Gastroesophageal sphincter (tissue), 4 donors: ENCODE results near the gene COL15A1. TPM values are rescaled to one million over a fixed set of nuclear protein-coding genes. Genes with fewer than 3 reads are reported as not detected.

Experiments used
- ATAC-seq: fragments of 150-250 bp; one replicate; pipeline ENCODE4 v1.9.1; 2016; ENCODE audit warnings: mild to moderate bottlenecking, moderate library complexity
- H3K27ac ChIP-seq, 4 donors: fragments of 200-600 bp; sonication (generic) in 3 of 4; 1 replicate in 3 of 4; 2 replicates in 1 of 4; pipeline ENCODE4 v1.5.1; 2016 to 2019
- H3K27me3 ChIP-seq: fragments of 200-600 bp; sonication (generic); one replicate; pipeline ENCODE4 v1.5.1; 2019
- H3K36me3 ChIP-seq, 2 donors: fragments of 200-600 bp; sonication (generic); one replicate each; pipeline ENCODE4 v1.5.1; 2019; ENCODE audit warnings: control low read depth in 1 of 2
- H3K4me1 ChIP-seq, 3 donors: fragments of 200-600 bp; sonication (generic); 1 replicate in 2 of 3; 2 replicates in 1 of 3; pipeline ENCODE4 v1.5.1; 2016 to 2019; ENCODE audit warnings: control low read depth in 2 of 3
- H3K4me3 ChIP-seq, 2 donors: fragments of 200-600 bp; sonication (generic); one replicate each; pipeline ENCODE4 v1.5.1; 2019; ENCODE audit warnings: mild to moderate bottlenecking in 1 of 2, moderate library complexity in 1 of 2
- H3K9me3 ChIP-seq, 3 donors: fragments of 200-600 bp; sonication (generic); one replicate each; pipeline ENCODE4 v1.5.1; 2017 to 2019; ENCODE audit warnings: control low read depth in 2 of 3
- EP300 ChIP-seq: sonication (generic); formaldehyde crosslinking; IDR thresholded peaks from one replicate; pipeline ENCODE4 v1.6.1; 2017; ENCODE audit warnings: antibody characterized with exemption, mild to moderate bottlenecking
- POLR2A ChIP-seq, 2 donors: fragments of 450-650 bp; IDR thresholded peaks; one replicate each; pipeline ENCODE4 v1.6.1; 2017; ENCODE audit warnings: antibody characterized with exemption in 2 of 2, mild to moderate bottlenecking in 2 of 2, moderate library complexity in 1 of 2
- POLR2AphosphoS5 ChIP-seq: sonication (generic); formaldehyde crosslinking; IDR thresholded peaks from one replicate; pipeline ENCODE4 v1.6.1; 2017; ENCODE audit warnings: antibody characterized with exemption
- WGBS, 2 donors: methylation state at CpG; one replicate each; pipeline ENCODE4 v1.1.5; 2018; ENCODE audit warnings: low coverage in 1 of 2; 5-methylcytosine and 5-hydroxymethylcytosine counted together
- total RNA-seq, 4 donors: library from RNA; depleted of rRNA; stranded (reverse); fragments of >200 nt; gene quantifications; one replicate each; pipeline ENCODE4 v1.1.0, GENCODE V29; 2016
- TF ChIP-seq, protein P1 (sequence below), 4 experiments: fragments of 200-600 bp in 2 of 4; fragments of 450-650 bp in 2 of 4; sonication (generic) in 1 of 4; IDR thresholded peaks; one replicate each; pipeline ENCODE4 v1.5.1; 2017 to 2019; ENCODE audit warnings: antibody characterized with exemption in 4 of 4, mild to moderate bottlenecking in 2 of 4, moderate library complexity in 2 of 4

The COL15A1 gene
- total RNA-seq, 4 donors from 2014 or later, result 80.5 to 256 (median 97.2) TPM

DNA sequence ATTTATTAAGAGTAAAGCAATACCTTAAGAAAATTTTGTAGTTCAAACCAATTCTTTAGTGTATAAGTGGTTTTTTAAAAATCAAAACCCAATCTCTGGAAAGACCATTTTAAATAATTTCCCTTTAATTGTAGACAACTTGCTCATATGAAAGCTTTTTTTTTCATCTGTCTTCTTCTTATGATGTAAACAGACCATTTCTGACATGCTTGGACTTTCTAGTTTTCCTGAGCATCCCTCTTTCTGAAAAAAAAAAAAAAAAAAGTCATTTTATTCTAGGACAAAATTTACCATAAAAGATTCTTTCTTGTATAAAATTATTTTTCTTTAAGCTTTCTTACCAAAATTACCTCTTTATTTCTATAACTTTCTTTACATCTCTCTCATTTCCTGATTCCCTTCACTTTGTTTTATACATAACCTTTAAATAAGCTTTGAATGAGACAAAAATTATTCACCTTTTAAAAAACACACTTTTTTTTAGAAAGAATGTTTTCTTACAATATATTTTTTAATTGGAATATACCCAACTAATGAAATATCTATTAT, 67.5 kb downstream of the COL15A1 start:
- peaks cover 0 to 51% of the 10 kb centered on the region in 2 donors for H3K36me3 ChIP-seq

DNA sequence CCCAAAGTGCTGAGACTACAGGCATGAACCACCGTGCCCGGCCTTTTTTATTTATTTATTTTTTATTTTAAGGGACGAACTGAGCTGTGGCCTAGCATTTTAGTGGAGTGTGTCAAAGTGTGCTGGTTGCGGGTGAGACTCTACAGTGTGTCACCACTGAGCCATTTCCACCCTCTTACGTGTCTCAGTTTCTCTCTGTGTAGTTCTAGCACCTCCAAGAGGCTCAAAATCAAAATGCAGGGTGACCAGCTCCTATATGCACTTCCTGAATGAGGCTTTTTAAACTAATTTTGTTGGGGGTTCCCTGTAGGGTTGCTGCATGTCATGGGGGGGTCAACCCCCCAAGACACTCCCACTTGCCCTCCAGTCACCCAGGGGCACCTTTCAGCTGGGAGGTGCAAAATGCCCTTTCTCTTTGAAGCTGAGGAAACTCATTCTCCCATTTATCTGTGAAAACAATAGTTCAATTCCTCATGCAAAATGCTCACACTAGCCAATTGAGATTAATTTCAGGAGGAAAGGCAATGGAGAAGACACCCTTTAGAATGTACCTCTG, 69.3 kb downstream of the COL15A1 start:
- H3K9me3 ChIP-seq, result no peaks in the 10 kb centered on the region
- no peak overlapping the region for H3K4me3 ChIP-seq
- H3K27ac ChIP-seq, result no peak overlapping the region
- no peak for ATAC-seq
- no peaks in the 10 kb centered on the region for H3K27me3 ChIP-seq
- WGBS, 2 donors, result 81 to 100% methylated on average over 2 to 5 of the region's 5 CpGs
- no peaks in the 10 kb centered on the region for H3K4me1 ChIP-seq
- H3K36me3 ChIP-seq, result peaks cover 0 to 55% of the 10 kb centered on the region in 2 donors
- no peak for TF ChIP-seq POLR2AphosphoS5
- TF ChIP-seq, protein P1, sequence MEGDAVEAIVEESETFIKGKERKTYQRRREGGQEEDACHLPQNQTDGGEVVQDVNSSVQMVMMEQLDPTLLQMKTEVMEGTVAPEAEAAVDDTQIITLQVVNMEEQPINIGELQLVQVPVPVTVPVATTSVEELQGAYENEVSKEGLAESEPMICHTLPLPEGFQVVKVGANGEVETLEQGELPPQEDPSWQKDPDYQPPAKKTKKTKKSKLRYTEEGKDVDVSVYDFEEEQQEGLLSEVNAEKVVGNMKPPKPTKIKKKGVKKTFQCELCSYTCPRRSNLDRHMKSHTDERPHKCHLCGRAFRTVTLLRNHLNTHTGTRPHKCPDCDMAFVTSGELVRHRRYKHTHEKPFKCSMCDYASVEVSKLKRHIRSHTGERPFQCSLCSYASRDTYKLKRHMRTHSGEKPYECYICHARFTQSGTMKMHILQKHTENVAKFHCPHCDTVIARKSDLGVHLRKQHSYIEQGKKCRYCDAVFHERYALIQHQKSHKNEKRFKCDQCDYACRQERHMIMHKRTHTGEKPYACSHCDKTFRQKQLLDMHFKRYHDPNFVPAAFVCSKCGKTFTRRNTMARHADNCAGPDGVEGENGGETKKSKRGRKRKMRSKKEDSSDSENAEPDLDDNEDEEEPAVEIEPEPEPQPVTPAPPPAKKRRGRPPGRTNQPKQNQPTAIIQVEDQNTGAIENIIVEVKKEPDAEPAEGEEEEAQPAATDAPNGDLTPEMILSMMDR (IDR thresholded peaks at IDR 0.05), result peak in 3 of 4 experiments; percentile 22 to 46 (median 35)

More for the DNA sequence above, 67.5 kb downstream of the COL15A1 start:
- no peak for TF ChIP-seq POLR2AphosphoS5
- no peak for TF ChIP-seq POLR2A (IDR thresholded peaks at IDR 0.05)
- TF ChIP-seq EP300, result no peak
- TF ChIP-seq, protein P1 (IDR thresholded peaks at IDR 0.05), result no peak
- Histone ChIP-seq H3K27me3 (no peaks in the 10 kb centered on the region), H3K4me1 (no peaks in the 10 kb centered on the region), H3K27ac (no peak overlapping the region), H3K4me3 (no peak overlapping the region), H3K9me3 (no peaks in the 10 kb centered on the region)
- no peak for ATAC-seq

DNA sequence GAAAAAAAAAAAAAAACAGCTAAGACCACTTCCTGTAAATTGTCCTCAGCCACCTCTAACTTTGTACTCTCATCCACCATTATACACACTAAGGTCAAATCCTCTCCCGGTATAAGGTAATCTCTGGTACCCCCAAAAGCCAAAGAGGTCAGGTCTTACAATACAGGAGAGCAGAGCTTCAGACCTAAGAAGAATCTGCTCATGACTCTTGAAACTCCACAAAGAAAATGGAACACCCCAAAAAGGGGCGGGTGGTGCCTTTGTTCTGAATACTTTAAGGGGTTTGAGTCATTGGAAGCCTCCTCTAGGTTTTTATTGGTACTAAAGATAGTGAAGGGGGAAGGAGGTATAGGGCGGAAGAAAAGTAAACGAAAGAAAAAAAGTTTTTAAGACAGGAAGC, 69.8 kb downstream of the COL15A1 start:
- TF ChIP-seq EP300 (no peak), POLR2A (IDR thresholded peaks at IDR 0.05) (no peak), POLR2AphosphoS5 (no peak)
- TF ChIP-seq, protein P1 (IDR thresholded peaks at IDR 0.05), result no peak
- Histone ChIP-seq H3K4me3 (no peak overlapping the region), H3K4me1 (no peaks in the 10 kb centered on the region), H3K9me3 (no peaks in the 10 kb centered on the region), H3K27ac (no peak overlapping the region), H3K36me3 (peaks cover 0 to 60% of the 10 kb centered on the region in 2 donors), H3K27me3 (no peaks in the 10 kb centered on the region)
- WGBS, 2 donors, result 60 to 72% methylated on average over 2 to 4 of the region's 4 CpGs
- ATAC-seq, result no peak

DNA sequence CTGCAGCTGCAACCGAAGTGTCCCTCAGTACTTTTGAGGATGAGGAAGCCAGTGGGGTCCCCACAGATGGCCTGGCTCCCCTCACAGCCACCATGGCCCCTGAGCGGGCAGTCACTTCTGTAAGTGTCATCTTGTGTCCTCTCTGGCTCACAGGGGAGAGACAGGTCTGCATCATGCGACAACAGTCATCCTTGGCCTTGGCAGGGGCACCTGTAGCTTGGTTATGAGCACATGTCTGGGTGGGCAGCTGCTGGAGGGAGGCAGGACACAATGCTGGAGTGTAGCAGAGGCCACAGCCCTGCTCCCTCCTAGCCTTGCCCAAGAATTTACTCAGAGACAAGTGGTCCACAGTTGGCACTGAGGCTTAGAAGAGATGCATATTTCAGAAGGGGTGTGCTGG, 71.7 kb downstream of the COL15A1 start:
- H3K27ac ChIP-seq, result peak overlapping the region in 1 of 4 donors; percentile 10
- ATAC-seq, result no peak
- H3K27me3 ChIP-seq, result no peaks in the 10 kb centered on the region
- WGBS, 2 donors, result no CpG with 5 or more reads among the region's 3 CpGs
- H3K4me3 ChIP-seq, result no peak overlapping the region
- peaks cover 0 to 71% of the 10 kb centered on the region in 2 donors for H3K36me3 ChIP-seq
- H3K4me1 ChIP-seq, result peaks cover 0 to 8% (median 4%) of the 10 kb centered on the region in 3 donors
- TF ChIP-seq POLR2AphosphoS5 (no peak), EP300 (no peak), POLR2A (IDR thresholded peaks at IDR 0.05) (no peak)
- TF ChIP-seq, protein P1 (IDR thresholded peaks at IDR 0.05), result no peak
- H3K9me3 ChIP-seq, result no peaks in the 10 kb centered on the region

DNA sequence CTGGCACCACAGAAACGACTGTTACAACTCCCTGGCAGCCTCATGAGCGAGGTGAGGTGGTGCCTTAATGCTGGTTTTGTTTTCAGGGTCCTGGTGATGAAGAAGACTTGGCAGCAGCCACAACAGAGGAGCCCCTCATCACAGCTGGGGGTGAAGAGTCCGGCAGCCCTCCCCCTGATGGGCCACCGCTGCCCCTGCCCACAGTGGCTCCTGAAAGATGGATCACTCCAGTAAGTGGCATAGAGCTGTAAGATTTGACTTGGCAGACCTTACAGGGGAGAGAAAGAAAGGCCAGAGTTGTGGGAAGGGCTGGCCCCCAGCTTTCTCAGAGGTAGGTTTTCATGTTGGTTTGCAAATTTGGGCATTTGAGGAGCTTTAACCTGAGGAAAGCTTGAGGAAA, 72.2 kb downstream of the COL15A1 start:
- Histone ChIP-seq H3K9me3 (no peaks in the 10 kb centered on the region), H3K4me1 (peaks cover 0 to 9% (median 5%) of the 10 kb centered on the region in 3 donors), H3K4me3 (no peak overlapping the region), H3K27me3 (no peaks in the 10 kb centered on the region), H3K27ac (no peak overlapping the region), H3K36me3 (peaks cover 0 to 72% of the 10 kb centered on the region in 2 donors)
- WGBS, 2 donors, result 90% methylated on average over 3 of the region's 4 CpGs; no CpG with 5 or more reads in 1 of the 2 donors
- TF ChIP-seq POLR2A (IDR thresholded peaks at IDR 0.05) (no peak), POLR2AphosphoS5 (no peak), EP300 (no peak)
- TF ChIP-seq, protein P1 (IDR thresholded peaks at IDR 0.05), result no peak
- ATAC-seq, result no peak
